Progenitor cell of endocrine pancreas (in vitro differentiated cells): ENCODE data around the gene WSCD1. TPM values are rescaled to one million over a fixed set of nuclear protein-coding genes. Genes with fewer than 3 reads are reported as not detected.

Experiments
- DNase-seq: peaks from one replicate; pipeline ENCODE4 v3.0.0; 2021; ENCODE audit warnings: low spot score; ENCODE audit not compliant: unreplicated experiment
- H3K27ac Mint-ChIP-seq: 2 replicates; pipeline ENCODE4 v1.8.0; 2021; ENCODE audit warnings: mild to moderate bottlenecking, moderate library complexity, mixed read lengths
- H3K27me3 Mint-ChIP-seq: 2 replicates; pipeline ENCODE4 v1.8.0; 2021; ENCODE audit warnings: mixed read lengths
- H3K36me3 Mint-ChIP-seq: 2 replicates; pipeline ENCODE4 v1.8.0; 2022; ENCODE audit warnings: mixed read lengths; ENCODE audit not compliant: insufficient read depth
- H3K4me1 Mint-ChIP-seq: 2 replicates; pipeline ENCODE4 v1.8.0; 2021; ENCODE audit warnings: low read depth, mixed read lengths
- H3K4me3 Mint-ChIP-seq: 2 replicates; pipeline ENCODE4 v1.8.0; 2021; ENCODE audit warnings: low read depth, mild to moderate bottlenecking, moderate library complexity, mixed read lengths
- H3K9me3 Mint-ChIP-seq: 2 replicates; pipeline ENCODE4 v1.8.0; 2021; ENCODE audit warnings: low read depth, mixed read lengths
- CTCF ChIP-seq: fragments of 200-600 bp; sonication (generic); IDR thresholded peaks from one replicate; pipeline ENCODE4 v1.5.0; 2021; ENCODE audit warnings: antibody characterized with exemption, mild to moderate bottlenecking; ENCODE audit not compliant: unreplicated experiment
- total RNA-seq: library from RNA; stranded (reverse); gene quantifications from 2 replicates; pipeline ENCODE4 v1.2.1, GENCODE V29; 2021

WSCD1 gene
- total RNA-seq, 1 donor from 2014 or later = 10.3 TPM

- Mint-ChIP-seq H3K36me3 (peaks cover 4% of the 10 kb centered on the region), H3K4me1 (peaks cover 10% of the 10 kb centered on the region)
Measured at GRCh38 chr17:6102615-6103014, 32.4 kb downstream of the WSCD1 start.

GRCh38 chr17:6104956-6105648 is 34.9 kb downstream of the WSCD1 start:
- no peak for TF ChIP-seq CTCF
- Mint-ChIP-seq H3K4me1 (peaks cover 10% of the 10 kb centered on the region), H3K4me3 (no peak overlapping the region), H3K27ac (no peak overlapping the region), H3K36me3 (peaks cover 2% of the 10 kb centered on the region), H3K27me3 (peaks cover 87% of the 10 kb centered on the region), H3K9me3 (peaks cover 7% of the 10 kb centered on the region)
- no peak for DNase-seq

More at GRCh38 chr17:6102615-6103014, 32.4 kb downstream of the WSCD1 start:
- H3K4me3 Mint-ChIP-seq = no peak overlapping the region
- TF ChIP-seq CTCF = no peak
- H3K27me3 Mint-ChIP-seq = peaks cover 86% of the 10 kb centered on the region
- H3K27ac Mint-ChIP-seq = no peak overlapping the region
- no peak for DNase-seq
- peaks cover 7% of the 10 kb centered on the region for H3K9me3 Mint-ChIP-seq

- no peak for TF ChIP-seq CTCF
- no peak for DNase-seq
- Mint-ChIP-seq H3K9me3 (peaks cover 7% of the 10 kb centered on the region), H3K4me3 (no peak overlapping the region), H3K27ac (no peak overlapping the region), H3K27me3 (peaks cover 81% of the 10 kb centered on the region), H3K4me1 (peaks cover 10% of the 10 kb centered on the region), H3K36me3 (peaks cover 2% of the 10 kb centered on the region)
Measured at GRCh38 chr17:6105649-6106007, 35.4 kb downstream of the WSCD1 start.

- no peak overlapping the region for H3K27ac Mint-ChIP-seq
- H3K27me3 Mint-ChIP-seq = peaks cover 79% of the 10 kb centered on the region
- TF ChIP-seq CTCF = no peak
- H3K4me3 Mint-ChIP-seq = no peak overlapping the region
- H3K36me3 Mint-ChIP-seq = peaks cover 5% of the 10 kb centered on the region
- peaks cover 7% of the 10 kb centered on the region for H3K9me3 Mint-ChIP-seq
- DNase-seq = no peak
- H3K4me1 Mint-ChIP-seq = peaks cover 8% of the 10 kb centered on the region
Measured at GRCh38 chr17:6106212-6106611, 36.0 kb downstream of the WSCD1 start.

GRCh38 chr17:6107791-6108190 is 37.6 kb downstream of the WSCD1 start:
- Mint-ChIP-seq H3K4me1 (no peaks in the 10 kb centered on the region), H3K36me3 (peaks cover 7% of the 10 kb centered on the region), H3K4me3 (no peak overlapping the region), H3K9me3 (peaks cover 7% of the 10 kb centered on the region), H3K27me3 (peaks cover 65% of the 10 kb centered on the region), H3K27ac (no peak overlapping the region)
- TF ChIP-seq CTCF = no peak
- no peak for DNase-seq
